ENCODE measurements around the gene MMP14.
"Not testable (repeated sequence)": the region's sequence is repeated elsewhere in the genome, so short reads cannot be mapped to it uniquely, and the experiment has no call there.

Gene MMP14

GRCh38 chr14:22803687-22803974 lies 32.8 kb upstream of the MMP14 start:
- no peak for TF ChIP-seq CTCF (IDR thresholded peaks at IDR 0.05; ENCODE audit: insufficient read depth, missing control alignments)
- no peak for FAIRE-seq
- DNase-seq (ENCODE audit: insufficient read length, low spot score) = no peak

GRCh38 chr14:22805235-22805634 lies 31.1 kb upstream of the MMP14 start:
- DNase-seq (ENCODE audit: insufficient read length, low spot score); FAIRE-seq: not testable (repeated sequence)

GRCh38 chr14:22807432-22808087 lies 28.8 kb upstream of the MMP14 start:
- FAIRE-seq (no peak), DNase-seq (ENCODE audit: insufficient read length, low spot score) (no peak)
- TF ChIP-seq CTCF (IDR thresholded peaks at IDR 0.05; ENCODE audit: insufficient read depth, missing control alignments) = no peak

- no peak for TF ChIP-seq CTCF (IDR thresholded peaks at IDR 0.05; ENCODE audit: insufficient read depth, missing control alignments)
- DNase-seq (ENCODE audit: insufficient read length, low spot score) = no peak
- no peak for FAIRE-seq
Measured at GRCh38 chr14:22808388-22809209, 27.8 kb upstream of the MMP14 start.

- DNase-seq (ENCODE audit: insufficient read length, low spot score) = no peak
- TF ChIP-seq CTCF (IDR thresholded peaks at IDR 0.05; ENCODE audit: insufficient read depth, missing control alignments) = no peak
- FAIRE-seq = no peak
Measured at GRCh38 chr14:22811722-22812121, 24.7 kb upstream of the MMP14 start.

- no peak for TF ChIP-seq CTCF (IDR thresholded peaks at IDR 0.05; ENCODE audit: insufficient read depth, missing control alignments)
- DNase-seq (ENCODE audit: insufficient read length, low spot score) (no peak), FAIRE-seq (no peak)
Measured at GRCh38 chr14:22812744-22813143, 23.6 kb upstream of the MMP14 start.

- no peak for FAIRE-seq
- no peak for TF ChIP-seq CTCF (IDR thresholded peaks at IDR 0.05; ENCODE audit: insufficient read depth, missing control alignments)
- no peak for DNase-seq (ENCODE audit: insufficient read length, low spot score)
Measured at GRCh38 chr14:22813145-22813544, 23.2 kb upstream of the MMP14 start.
